ENCODE measurements around the gene CLIC4. TPM values are rescaled to one million over a fixed set of nuclear protein-coding genes. Genes with fewer than 3 reads are reported as not detected.

The CLIC4 gene
- total and polyA plus RNA-seq, 9 of the 15 experiments (the other 6 are each of a cell fraction or from before 2014, with no cell fraction given), result 16.0 to 67.5 (median 38.4) TPM

DNA sequence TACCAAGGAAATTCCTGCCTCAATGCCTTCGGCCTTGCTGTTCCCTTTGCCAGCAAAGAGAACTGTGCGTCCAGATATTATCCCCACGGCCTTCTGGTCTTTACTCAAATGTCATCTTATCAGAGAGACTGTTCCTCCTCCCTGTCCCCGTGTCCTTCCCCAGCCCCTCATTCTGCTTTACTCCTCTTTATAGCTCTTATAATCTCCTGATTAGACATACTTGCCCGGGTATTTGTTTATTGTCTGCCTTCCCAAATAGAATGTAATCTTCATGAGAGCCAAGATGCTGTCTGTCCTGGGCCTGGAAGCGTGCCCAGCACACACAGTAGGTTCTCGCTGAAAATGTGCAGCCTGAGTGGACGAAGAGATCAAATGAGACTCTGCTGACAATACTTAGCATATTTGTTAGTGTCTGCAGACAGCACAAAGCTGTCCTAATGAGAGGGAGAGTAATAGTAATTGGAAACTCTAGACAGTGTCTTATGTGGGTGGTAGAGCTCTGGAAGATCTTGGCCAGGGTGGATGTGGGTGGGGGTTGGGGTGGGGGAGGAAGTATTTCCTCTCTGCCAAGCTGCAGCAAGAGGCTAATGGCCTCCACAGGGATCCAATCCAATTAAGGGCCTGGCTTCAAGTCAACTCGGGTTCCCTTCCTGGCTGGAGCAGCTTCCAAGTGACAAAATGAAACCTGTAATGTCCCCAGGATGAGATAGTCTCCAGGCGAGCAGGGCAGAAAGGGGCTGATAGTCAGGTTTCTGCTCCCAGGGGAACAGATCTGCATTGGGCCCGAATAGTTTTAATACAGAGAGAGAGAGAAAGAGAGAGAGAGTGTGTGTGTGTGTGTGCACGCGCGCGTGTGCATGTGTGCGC, 9.5 kb upstream of the CLIC4 start (continued):
- TF ChIP-seq, protein P1, sequence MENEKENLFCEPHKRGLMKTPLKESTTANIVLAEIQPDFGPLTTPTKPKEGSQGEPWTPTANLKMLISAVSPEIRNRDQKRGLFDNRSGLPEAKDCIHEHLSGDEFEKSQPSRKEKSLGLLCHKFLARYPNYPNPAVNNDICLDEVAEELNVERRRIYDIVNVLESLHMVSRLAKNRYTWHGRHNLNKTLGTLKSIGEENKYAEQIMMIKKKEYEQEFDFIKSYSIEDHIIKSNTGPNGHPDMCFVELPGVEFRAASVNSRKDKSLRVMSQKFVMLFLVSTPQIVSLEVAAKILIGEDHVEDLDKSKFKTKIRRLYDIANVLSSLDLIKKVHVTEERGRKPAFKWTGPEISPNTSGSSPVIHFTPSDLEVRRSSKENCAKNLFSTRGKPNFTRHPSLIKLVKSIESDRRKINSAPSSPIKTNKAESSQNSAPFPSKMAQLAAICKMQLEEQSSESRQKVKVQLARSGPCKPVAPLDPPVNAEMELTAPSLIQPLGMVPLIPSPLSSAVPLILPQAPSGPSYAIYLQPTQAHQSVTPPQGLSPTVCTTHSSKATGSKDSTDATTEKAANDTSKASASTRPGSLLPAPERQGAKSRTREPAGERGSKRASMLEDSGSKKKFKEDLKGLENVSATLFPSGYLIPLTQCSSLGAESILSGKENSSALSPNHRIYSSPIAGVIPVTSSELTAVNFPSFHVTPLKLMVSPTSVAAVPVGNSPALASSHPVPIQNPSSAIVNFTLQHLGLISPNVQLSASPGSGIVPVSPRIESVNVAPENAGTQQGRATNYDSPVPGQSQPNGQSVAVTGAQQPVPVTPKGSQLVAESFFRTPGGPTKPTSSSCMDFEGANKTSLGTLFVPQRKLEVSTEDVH (IDR thresholded peaks at IDR 0.05; ENCODE audit: low read depth, partially characterized antibody), result no peak
- TF ChIP-seq ZNF165 (CRISPR knock-in tag; IDR thresholded peaks at IDR 0.05; ENCODE audit: borderline replicate concordance), result no peak
- TF ChIP-seq RAD21 (CRISPR knock-in tag; conservative IDR thresholded peaks at IDR 0.05 in 1 of 2, IDR thresholded peaks at IDR 0.05 in 1 of 2), result no peak
- no peak for TF ChIP-seq HCFC1 (IDR thresholded peaks at IDR 0.05; ENCODE audit: low read depth, low read length)
- TF ChIP-seq NR2F6 (CRISPR knock-in tag; IDR thresholded peaks at IDR 0.05), result no peak
- TF ChIP-seq FOXA3 (CRISPR knock-in tag; conservative IDR thresholded peaks at IDR 0.05 in 1 of 2, IDR thresholded peaks at IDR 0.05 in 1 of 2), result no peak
- peak; percentile 42; the same call in 1 of the 2 replicates for TF ChIP-seq ZFX (CRISPR knock-in tag; IDR thresholded peaks at IDR 0.05)
- TF ChIP-seq CAMTA2 (CRISPR knock-in tag; conservative IDR thresholded peaks at IDR 0.05), result no peak
- TF ChIP-seq, protein P2, sequence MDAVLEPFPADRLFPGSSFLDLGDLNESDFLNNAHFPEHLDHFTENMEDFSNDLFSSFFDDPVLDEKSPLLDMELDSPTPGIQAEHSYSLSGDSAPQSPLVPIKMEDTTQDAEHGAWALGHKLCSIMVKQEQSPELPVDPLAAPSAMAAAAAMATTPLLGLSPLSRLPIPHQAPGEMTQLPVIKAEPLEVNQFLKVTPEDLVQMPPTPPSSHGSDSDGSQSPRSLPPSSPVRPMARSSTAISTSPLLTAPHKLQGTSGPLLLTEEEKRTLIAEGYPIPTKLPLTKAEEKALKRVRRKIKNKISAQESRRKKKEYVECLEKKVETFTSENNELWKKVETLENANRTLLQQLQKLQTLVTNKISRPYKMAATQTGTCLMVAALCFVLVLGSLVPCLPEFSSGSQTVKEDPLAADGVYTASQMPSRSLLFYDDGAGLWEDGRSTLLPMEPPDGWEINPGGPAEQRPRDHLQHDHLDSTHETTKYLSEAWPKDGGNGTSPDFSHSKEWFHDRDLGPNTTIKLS (IDR thresholded peaks at IDR 0.05; ENCODE audit: borderline replicate concordance, low read depth), result no peak
- 0 out of 2 replicates have a peak, but pooled peaks have one; percentile 11 for TF ChIP-seq TAL1 (IDR thresholded peaks at IDR 0.05)
- TF ChIP-seq, protein P3, sequence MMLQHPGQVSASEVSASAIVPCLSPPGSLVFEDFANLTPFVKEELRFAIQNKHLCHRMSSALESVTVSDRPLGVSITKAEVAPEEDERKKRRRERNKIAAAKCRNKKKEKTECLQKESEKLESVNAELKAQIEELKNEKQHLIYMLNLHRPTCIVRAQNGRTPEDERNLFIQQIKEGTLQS (IDR thresholded peaks at IDR 0.05), result no peak
- TF ChIP-seq, protein P3 (CRISPR knock-in tag; conservative IDR thresholded peaks at IDR 0.05), result no peak
- no peak for TF ChIP-seq RBM39 (optimal IDR thresholded peaks at IDR 0.05; ENCODE audit: low read depth, low read length)
- TF ChIP-seq, protein P4, sequence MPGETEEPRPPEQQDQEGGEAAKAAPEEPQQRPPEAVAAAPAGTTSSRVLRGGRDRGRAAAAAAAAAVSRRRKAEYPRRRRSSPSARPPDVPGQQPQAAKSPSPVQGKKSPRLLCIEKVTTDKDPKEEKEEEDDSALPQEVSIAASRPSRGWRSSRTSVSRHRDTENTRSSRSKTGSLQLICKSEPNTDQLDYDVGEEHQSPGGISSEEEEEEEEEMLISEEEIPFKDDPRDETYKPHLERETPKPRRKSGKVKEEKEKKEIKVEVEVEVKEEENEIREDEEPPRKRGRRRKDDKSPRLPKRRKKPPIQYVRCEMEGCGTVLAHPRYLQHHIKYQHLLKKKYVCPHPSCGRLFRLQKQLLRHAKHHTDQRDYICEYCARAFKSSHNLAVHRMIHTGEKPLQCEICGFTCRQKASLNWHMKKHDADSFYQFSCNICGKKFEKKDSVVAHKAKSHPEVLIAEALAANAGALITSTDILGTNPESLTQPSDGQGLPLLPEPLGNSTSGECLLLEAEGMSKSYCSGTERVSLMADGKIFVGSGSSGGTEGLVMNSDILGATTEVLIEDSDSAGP (CRISPR knock-in tag; IDR thresholded peaks at IDR 0.05), result no peak
- TF ChIP-seq, protein P5, sequence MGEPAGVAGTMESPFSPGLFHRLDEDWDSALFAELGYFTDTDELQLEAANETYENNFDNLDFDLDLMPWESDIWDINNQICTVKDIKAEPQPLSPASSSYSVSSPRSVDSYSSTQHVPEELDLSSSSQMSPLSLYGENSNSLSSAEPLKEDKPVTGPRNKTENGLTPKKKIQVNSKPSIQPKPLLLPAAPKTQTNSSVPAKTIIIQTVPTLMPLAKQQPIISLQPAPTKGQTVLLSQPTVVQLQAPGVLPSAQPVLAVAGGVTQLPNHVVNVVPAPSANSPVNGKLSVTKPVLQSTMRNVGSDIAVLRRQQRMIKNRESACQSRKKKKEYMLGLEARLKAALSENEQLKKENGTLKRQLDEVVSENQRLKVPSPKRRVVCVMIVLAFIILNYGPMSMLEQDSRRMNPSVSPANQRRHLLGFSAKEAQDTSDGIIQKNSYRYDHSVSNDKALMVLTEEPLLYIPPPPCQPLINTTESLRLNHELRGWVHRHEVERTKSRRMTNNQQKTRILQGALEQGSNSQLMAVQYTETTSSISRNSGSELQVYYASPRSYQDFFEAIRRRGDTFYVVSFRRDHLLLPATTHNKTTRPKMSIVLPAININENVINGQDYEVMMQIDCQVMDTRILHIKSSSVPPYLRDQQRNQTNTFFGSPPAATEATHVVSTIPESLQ (CRISPR knock-in tag; IDR thresholded peaks at IDR 0.05), result no peak
- no peak for TF ChIP-seq COPS2 (conservative IDR thresholded peaks at IDR 0.05)

All from K562 (cell line).